ENCODE results near the gene FGGY.

DNA sequence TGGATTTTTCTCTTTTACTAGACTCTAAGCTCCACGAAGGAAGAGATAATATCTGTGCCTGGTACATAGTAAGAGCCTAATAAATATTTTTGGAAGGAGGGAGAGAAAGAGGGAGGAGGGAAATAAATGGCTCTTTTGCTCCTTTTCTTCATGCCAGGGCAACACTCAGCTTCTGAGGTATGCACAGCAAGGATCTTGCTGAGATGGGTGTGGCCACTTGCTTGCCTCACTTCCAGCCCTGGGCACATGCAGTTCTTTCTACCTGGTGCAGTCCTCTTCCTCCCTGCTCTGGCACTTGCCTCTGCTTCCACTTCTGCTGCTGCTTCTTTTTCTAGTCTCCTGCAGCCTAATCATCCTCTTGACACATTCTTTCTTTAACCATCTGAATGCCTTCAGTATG lies 148.1 kb downstream of the FGGY start:
- TF ChIP-seq, protein P1, sequence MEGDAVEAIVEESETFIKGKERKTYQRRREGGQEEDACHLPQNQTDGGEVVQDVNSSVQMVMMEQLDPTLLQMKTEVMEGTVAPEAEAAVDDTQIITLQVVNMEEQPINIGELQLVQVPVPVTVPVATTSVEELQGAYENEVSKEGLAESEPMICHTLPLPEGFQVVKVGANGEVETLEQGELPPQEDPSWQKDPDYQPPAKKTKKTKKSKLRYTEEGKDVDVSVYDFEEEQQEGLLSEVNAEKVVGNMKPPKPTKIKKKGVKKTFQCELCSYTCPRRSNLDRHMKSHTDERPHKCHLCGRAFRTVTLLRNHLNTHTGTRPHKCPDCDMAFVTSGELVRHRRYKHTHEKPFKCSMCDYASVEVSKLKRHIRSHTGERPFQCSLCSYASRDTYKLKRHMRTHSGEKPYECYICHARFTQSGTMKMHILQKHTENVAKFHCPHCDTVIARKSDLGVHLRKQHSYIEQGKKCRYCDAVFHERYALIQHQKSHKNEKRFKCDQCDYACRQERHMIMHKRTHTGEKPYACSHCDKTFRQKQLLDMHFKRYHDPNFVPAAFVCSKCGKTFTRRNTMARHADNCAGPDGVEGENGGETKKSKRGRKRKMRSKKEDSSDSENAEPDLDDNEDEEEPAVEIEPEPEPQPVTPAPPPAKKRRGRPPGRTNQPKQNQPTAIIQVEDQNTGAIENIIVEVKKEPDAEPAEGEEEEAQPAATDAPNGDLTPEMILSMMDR (IDR thresholded peaks at IDR 0.05) = no peak
- TF ChIP-seq POLR2A (IDR thresholded peaks at IDR 0.05) = no peak
